GM23338 (cell line): ENCODE data around the gene PAPPA. TPM values are rescaled to one million over a fixed set of nuclear protein-coding genes. Genes with fewer than 3 reads are reported as not detected.

ENCODE experiments used
- ATAC-seq: fragments of 200-7000 bp; cut with Tn5 transposase; 3 replicates; pipeline ENCODE4 v1.9.1; 2020
- DNase-seq: peaks from one replicate; pipeline ENCODE4 v3.0.0-alpha.2; 2015; ENCODE audit warnings: low spot score
- H2AFZ ChIP-seq: fragments of 200-600 bp; sonication (generic); 2 replicates; pipeline ENCODE4 v1.8.0; 2016; ENCODE audit warnings: antibody characterized with exemption, mild to moderate bottlenecking, moderate library complexity
- H3F3A ChIP-seq: fragments of 200-600 bp; sonication (generic); replicated peaks from 2 replicates; pipeline ENCODE4 v1.8.0; 2017; ENCODE audit warnings: antibody characterized with exemption, mixed run types, low read depth
- H3K27ac ChIP-seq: fragments of 200-600 bp; sonication (generic); 2 replicates; pipeline ENCODE4 v1.6.1; 2016; ENCODE audit warnings: low read depth
- H3K27me3 ChIP-seq: fragments of 200-600 bp; sonication (generic); 2 replicates; pipeline ENCODE4 v1.8.0; 2016; ENCODE audit warnings: mild to moderate bottlenecking, mixed run types, moderate library complexity; ENCODE audit not compliant: insufficient read depth
- H3K36me3 ChIP-seq: fragments of 200-600 bp; sonication (generic); 2 replicates; pipeline ENCODE4 v1.8.0; 2016; ENCODE audit warnings: mild to moderate bottlenecking; ENCODE audit not compliant: insufficient read depth
- H3K4me1 ChIP-seq: fragments of 200-600 bp; sonication (generic); 2 replicates; pipeline ENCODE4 v1.8.0; 2016; ENCODE audit warnings: mild to moderate bottlenecking, moderate library complexity; ENCODE audit not compliant: insufficient read depth
- H3K4me2 ChIP-seq: fragments of 200-600 bp; sonication (generic); 2 replicates; pipeline ENCODE4 v1.7.1; 2017; ENCODE audit warnings: mixed run types
- H3K4me3 ChIP-seq: fragments of 200-600 bp; sonication (generic); 2 replicates; pipeline ENCODE4 v1.6.1; 2016; ENCODE audit warnings: mixed run types
- H3K79me2 ChIP-seq: fragments of 200-600 bp; sonication (generic); replicated peaks from 2 replicates; pipeline ENCODE4 v1.8.0; 2017; ENCODE audit warnings: mild to moderate bottlenecking; ENCODE audit not compliant: insufficient read depth
- H3K9me2 ChIP-seq: fragments of 200-600 bp; sonication (generic); 2 replicates; pipeline ENCODE4 v1.8.0; 2017; ENCODE audit not compliant: insufficient read depth
- H4K20me1 ChIP-seq: fragments of 200-600 bp; sonication (generic); replicated peaks from 2 replicates; pipeline ENCODE4 v1.8.0; 2017; ENCODE audit warnings: mild to moderate bottlenecking; ENCODE audit not compliant: insufficient read depth
- H3K27ac Mint-ChIP-seq: 2 replicates; pipeline ENCODE4 v1.8.0; 2020; ENCODE audit warnings: inconsistent platforms, mild to moderate bottlenecking, moderate library complexity, mixed read lengths
- H3K27me3 Mint-ChIP-seq: 3 replicates; pipeline ENCODE4 v1.8.0; 2022; ENCODE audit warnings: low read depth, mild to moderate bottlenecking, moderate library complexity, mixed read lengths, inconsistent platforms; ENCODE audit not compliant: insufficient read depth, poor library complexity
- H3K36me3 Mint-ChIP-seq: 3 replicates; pipeline ENCODE4 v1.8.0; 2021; ENCODE audit warnings: low read depth, mild to moderate bottlenecking, inconsistent platforms, moderate library complexity, mixed read lengths
- H3K4me1 Mint-ChIP-seq: 3 replicates; pipeline ENCODE4 v1.8.0; 2020; ENCODE audit warnings: mild to moderate bottlenecking, inconsistent platforms, mixed read lengths
- H3K4me3 Mint-ChIP-seq: 3 replicates; pipeline ENCODE4 v1.8.0; 2021; ENCODE audit warnings: moderate library complexity, mild to moderate bottlenecking, inconsistent platforms, mixed read lengths
- H3K9me3 Mint-ChIP-seq: 3 replicates; pipeline ENCODE4 v1.8.0; 2020; ENCODE audit warnings: moderate library complexity, mild to moderate bottlenecking, inconsistent platforms, mixed read lengths
- CREB1 ChIP-seq: fragments of 250-450 bp; sonication (Bioruptor Pico); IDR thresholded peaks from 2 replicates; pipeline ENCODE4 v1.5.0; 2020; ENCODE audit warnings: low read depth, mild to moderate bottlenecking, moderate library complexity
- EZH2 ChIP-seq: fragments of 200-600 bp; sonication (generic); IDR thresholded peaks from one replicate; pipeline ENCODE4 v1.8.0; 2017; ENCODE audit warnings: antibody characterized with exemption, mild to moderate bottlenecking, low read depth; ENCODE audit not compliant: unreplicated experiment
- EZH2phosphoT487 ChIP-seq: fragments of 200-600 bp; sonication (generic); IDR thresholded peaks from one replicate; pipeline ENCODE4 v1.8.1; 2018; ENCODE audit warnings: antibody characterized with exemption; ENCODE audit not compliant: unreplicated experiment
- JUNB ChIP-seq: IDR thresholded peaks from one replicate; pipeline ENCODE4 v1.6.1; 2016; ENCODE audit warnings: antibody characterized with exemption; ENCODE audit not compliant: unreplicated experiment
- REST ChIP-seq: IDR thresholded peaks from one replicate; pipeline ENCODE4 v1.6.1; 2018; ENCODE audit warnings: antibody characterized with exemption; ENCODE audit not compliant: unreplicated experiment
- STAT1 ChIP-seq: IDR thresholded peaks from one replicate; pipeline ENCODE4 v1.6.1; 2016; ENCODE audit warnings: antibody characterized with exemption; ENCODE audit not compliant: unreplicated experiment
- ZNF114 ChIP-seq: fragments of 250-450 bp; sonication (Bioruptor Pico); IDR thresholded peaks from 2 replicates; pipeline ENCODE4 v1.5.0; 2020; ENCODE audit warnings: mild to moderate bottlenecking, moderate library complexity
- ZNF331 ChIP-seq: fragments of 250-450 bp; sonication (Bioruptor Pico); IDR thresholded peaks from 2 replicates; pipeline ENCODE4 v1.5.0; 2020; ENCODE audit warnings: low read depth, mild to moderate bottlenecking, moderate library complexity
- ZNF462 ChIP-seq: fragments of 250-450 bp; sonication (Bioruptor Pico); IDR thresholded peaks from 2 replicates; pipeline ENCODE4 v1.5.0; 2020; ENCODE audit warnings: mild to moderate bottlenecking, moderate library complexity
- polyA plus RNA-seq: library from polyadenylated mRNA; unstranded; fragments of >200 nt; fragmentation: Nextera tagmentation; extraction: Ambion mirVana; gene quantifications from 2 replicates; pipeline ENCODE4 v1.2.1, GENCODE V29; 2016
- total RNA-seq: library from RNA; depleted of rRNA; stranded (reverse); fragments of >200 nt; shearing (Covaris generic); gene quantifications from 2 replicates; pipeline ENCODE4 v1.2.3, GENCODE V29; 2014

Gene PAPPA
- total and polyA plus RNA-seq, 2 experiments from 2014 or later, result 0.38 to 0.66 TPM

GRCh38 chr9:116447934-116448333 is 294.3 kb downstream of the PAPPA start:
- TF ChIP-seq ZNF331, result no peak
- no peak for TF ChIP-seq CREB1 (CRISPR knock-in tag)
- TF ChIP-seq ZNF114, result no peak
- no peak for TF ChIP-seq EZH2phosphoT487
- no peak for TF ChIP-seq JUNB
- no peak for TF ChIP-seq ZNF462 (CRISPR knock-in tag)
- no peak for TF ChIP-seq EZH2
- TF ChIP-seq STAT1, result no peak
- TF ChIP-seq REST, result no peak
- Histone ChIP-seq H3K9me2 (no peaks in the 10 kb centered on the region), H3F3A (no peaks in the 10 kb centered on the region), H3K4me1 (peaks cover 7% of the 10 kb centered on the region; the same call in 1 of the 2 replicates), H3K36me3 (no peaks in the 10 kb centered on the region), H4K20me1 (no peaks in the 10 kb centered on the region), H3K27me3 (no peaks in the 10 kb centered on the region), H3K4me2 (no peak overlapping the region), H3K4me3 (no peak overlapping the region), H3K27ac (no peak overlapping the region), H3K79me2 (no peaks in the 10 kb centered on the region), H2AFZ (no peak overlapping the region)
- H3K27ac Mint-ChIP-seq, result no peak overlapping the region
- DNase-seq (no peak), ATAC-seq (no peak)
- no peaks in the 10 kb centered on the region for H3K27me3 Mint-ChIP-seq
- no peak overlapping the region for H3K4me3 Mint-ChIP-seq
- no peaks in the 10 kb centered on the region; the same call in 2 of the 3 replicates for H3K36me3 Mint-ChIP-seq
- no peaks in the 10 kb centered on the region; the same call in 2 of the 3 replicates for H3K9me3 Mint-ChIP-seq
- peaks cover 8% of the 10 kb centered on the region for H3K4me1 Mint-ChIP-seq
